HG03575 (cell line): ENCODE results near the gene RFX3.

Source experiments
- ATAC-seq: cut with Tn5 transposase; IDR thresholded peaks from one replicate; pipeline ENCODE4 v1.9.1; 2021; ENCODE audit not compliant: unreplicated experiment, insufficient number of reproducible peaks, low FRiP score; ENCODE audit errors: extremely low read depth

Gene RFX3

DNA sequence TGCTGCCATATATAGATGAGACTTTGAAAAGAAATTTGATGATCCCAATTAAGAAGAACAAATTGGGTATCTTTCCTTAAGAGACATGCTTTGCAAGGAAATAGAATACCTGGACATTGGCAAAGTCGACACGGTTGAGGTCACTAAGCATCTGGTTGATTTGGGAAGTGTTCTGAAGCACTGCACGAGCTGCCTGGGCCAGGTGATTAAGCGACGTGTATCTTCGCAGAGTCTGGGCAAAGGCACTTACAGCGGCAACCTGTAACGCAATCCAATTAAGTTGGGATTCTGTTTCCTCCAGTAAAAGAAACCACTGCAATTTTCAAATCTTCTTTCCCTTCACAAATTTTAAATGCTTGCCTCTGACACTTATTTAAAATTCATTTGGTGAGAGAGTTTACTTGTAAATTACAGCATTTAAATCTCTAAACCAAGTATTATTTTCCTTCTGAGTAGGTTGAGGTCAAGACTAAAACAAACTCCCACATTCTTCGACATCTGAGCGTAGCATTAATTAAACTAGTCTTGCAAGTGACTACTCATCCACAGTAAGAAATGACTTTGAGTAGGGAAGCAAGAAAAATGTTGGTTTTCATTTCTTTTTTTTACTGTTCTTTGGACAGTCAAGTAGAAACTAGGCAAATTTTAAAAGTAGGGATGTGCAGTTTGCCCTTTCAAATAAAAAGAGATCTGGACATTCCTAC lies 262.8 kb downstream of the RFX3 start:
- no peak for ATAC-seq

DNA sequence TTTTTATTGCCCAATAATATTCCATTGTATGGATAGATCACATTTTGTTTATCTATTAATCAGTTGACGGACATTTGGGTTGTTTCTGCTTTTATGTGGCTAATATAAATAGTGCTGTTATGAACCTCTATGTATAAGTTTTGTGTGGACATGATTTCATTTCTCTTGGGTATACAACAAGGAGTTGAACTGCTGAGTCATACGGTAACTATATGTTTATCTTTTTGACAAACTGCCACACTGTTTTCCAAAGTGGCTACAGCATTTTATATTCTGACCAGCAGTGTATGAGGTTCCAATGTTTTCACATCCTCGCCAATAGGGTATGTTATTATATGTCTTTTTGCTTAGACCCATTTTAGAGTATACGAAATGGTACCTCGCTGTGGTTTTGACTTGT lies 264.3 kb downstream of the RFX3 start:
- no peak for ATAC-seq

- ATAC-seq, result no peak
Measured at GRCh38 chr9:3256571-3257330, 269.1 kb downstream of the RFX3 start.

DNA sequence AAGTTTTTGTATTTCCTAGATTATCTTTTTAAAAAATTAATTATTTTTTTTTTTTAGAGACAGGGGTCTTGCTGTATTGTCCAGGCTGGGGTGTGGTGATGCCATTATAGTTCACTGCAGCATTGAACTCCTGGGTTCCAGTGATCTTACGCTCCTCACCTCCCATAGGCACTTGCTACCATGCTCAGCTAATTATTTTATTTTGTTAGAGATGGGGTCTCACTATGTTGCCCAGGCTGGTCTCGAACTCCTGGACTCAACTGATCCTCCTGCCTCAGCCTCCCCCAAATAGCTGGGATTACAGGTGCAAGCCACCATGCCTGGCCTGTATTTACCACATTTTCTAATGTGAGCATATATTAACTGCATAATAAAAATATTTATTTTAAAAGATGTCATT lies 274.5 kb downstream of the RFX3 start:
- no peak for ATAC-seq

- no peak for ATAC-seq
Measured at GRCh38 chr9:3250741-3251140, 275.1 kb downstream of the RFX3 start.

- no peak for ATAC-seq
Measured at GRCh38 chr9:3247211-3247610, 278.6 kb downstream of the RFX3 start.

DNA sequence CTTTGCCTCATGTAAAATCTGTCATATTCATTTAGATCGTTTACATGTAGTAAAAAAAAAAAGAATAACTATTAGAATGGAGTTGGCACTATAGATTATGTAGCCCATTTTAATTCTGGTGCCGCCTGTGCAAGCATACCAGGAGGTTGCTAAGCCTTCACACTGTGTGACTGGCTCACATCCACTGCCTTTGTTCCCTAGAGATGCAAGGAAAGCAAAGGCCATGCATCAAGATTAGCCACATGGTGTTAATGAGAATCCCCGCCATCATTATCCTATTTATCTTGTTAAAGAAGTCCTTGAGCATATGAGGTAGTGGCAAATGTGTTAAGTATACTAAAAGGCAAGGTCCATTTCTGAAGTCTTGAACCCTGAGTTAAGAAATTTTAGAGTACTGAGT lies 279.6 kb downstream of the RFX3 start:
- ATAC-seq, result no peak

DNA sequence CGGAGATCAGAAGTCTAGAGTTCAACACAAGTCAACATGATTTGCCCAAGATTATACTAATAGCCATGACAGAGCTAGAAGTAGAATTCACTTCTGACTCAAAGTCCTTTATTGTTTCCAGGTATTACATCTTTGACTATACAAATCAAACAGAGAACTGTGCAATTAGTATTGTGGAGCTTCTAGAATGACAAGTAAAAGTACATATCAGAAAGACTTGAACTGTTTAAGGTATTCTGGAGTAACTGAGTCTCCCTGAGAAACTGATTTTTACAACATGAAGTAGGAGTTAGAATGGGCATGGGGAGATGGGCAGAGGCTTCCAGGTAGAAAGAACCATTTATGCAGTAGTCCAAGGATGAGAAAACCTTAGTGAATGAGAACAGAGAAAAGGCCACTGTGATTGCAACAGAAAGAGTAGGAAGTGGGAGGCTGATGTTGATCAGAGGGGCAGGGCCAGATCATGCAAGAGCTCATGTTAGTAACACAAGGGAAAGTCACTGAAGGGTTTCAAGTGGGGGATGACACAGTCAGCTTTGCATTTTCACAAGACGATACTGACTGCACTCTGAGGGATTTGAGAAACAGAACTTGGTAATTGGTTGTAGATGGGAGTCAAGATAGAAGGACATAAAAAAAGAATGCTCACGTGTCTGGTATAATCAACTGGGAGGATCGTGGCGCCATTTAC lies 280.7 kb downstream of the RFX3 start:
- no peak for ATAC-seq

GRCh38 chr9:3243683-3244082 lies 282.1 kb downstream of the RFX3 start:
- no peak for ATAC-seq

GRCh38 chr9:3241290-3241689 lies 284.5 kb downstream of the RFX3 start:
- no peak for ATAC-seq

DNA sequence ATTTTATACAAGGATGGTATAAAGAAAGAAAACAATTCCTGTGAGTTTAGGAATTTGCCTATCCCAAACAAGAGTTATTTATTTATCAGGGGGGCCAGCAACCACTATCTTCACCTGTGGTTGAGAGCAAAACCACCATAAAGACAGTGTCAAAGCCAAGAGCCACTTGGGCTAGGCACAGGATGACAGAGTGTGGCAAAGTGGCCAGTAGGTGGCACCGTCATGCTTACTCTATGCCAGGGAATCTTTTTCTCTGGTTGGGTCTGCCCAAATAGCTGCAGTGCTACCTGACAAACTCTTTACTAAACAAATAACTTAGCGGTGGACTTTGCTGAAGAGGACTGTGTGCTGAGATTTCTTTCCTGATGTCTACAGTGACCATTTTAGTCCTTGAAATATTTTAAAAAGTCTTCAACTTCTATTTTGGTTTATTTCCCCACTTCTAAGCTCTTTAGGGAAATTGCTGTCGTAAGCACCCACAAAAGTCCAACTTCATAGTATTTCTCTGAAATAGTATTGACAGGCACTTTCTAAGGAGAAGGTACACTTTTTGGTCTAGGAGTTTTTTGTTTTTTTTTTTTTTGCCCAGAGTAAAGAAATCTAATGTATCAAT lies 285.0 kb downstream of the RFX3 start:
- peak; percentile 94 for ATAC-seq

DNA sequence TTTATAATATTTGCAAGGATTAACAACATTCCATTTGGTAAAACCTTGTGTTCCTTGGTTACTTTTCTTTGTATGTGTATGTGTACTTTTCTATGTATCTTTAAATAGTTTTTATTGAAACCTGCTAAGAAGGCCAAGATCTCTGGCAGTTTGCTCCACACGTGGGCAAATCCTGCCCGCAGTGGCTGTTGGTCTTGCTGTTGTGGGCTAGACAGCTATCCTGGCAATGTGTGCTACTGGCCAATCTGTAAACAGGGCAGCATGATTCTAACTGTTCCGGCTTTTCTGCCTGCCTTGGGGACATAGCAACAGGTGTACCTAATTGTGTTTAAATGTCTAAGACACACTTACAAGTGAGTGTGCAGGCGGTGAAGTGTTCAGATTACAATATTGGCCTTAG lies 286.6 kb downstream of the RFX3 start:
- ATAC-seq, result no peak

DNA sequence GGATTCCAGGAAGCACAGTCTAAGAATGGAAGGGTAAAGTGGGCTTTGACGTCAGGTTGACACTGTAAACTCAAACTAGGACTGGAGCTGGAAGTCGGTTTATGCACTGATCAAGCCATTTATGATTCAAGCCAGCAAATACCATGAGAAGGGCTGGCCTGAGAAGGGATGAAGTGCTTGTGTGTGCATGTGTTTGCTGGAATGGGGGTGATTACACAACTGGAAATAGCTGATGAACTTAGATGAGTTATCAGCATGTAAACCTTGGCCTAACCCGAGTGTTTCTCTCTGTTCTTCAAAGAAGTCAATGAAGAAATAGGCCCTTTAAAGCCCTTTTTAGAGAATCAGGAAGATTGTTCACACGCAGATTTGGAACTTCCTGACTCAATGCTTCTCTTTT lies 287.6 kb downstream of the RFX3 start:
- ATAC-seq, result no peak

GRCh38 chr9:3237121-3237520 lies 288.7 kb downstream of the RFX3 start:
- no peak for ATAC-seq

GRCh38 chr9:3235497-3235896 lies 290.3 kb downstream of the RFX3 start:
- ATAC-seq, result no peak

GRCh38 chr9:3224931-3225330 lies 300.9 kb downstream of the RFX3 start:
- no peak for ATAC-seq

DNA sequence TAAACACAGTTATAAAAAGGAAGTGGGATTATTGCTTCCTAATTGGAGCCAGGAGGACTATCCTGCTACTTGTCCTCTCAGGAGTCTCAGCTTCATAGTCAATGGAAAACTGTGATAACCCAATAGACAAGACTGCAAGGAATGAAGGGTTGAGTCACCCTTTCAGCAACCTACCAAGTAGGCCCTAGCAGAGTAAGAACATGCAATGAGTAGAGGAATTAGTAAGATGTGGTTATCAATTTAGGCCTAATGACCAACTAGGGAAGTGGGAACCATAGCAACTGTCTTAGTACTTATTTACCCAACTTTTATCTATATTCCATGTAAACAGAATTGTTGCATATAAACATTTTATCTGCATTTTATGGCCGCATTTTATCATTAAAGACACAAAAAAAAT lies 310.1 kb downstream of the RFX3 start:
- no peak for ATAC-seq

DNA sequence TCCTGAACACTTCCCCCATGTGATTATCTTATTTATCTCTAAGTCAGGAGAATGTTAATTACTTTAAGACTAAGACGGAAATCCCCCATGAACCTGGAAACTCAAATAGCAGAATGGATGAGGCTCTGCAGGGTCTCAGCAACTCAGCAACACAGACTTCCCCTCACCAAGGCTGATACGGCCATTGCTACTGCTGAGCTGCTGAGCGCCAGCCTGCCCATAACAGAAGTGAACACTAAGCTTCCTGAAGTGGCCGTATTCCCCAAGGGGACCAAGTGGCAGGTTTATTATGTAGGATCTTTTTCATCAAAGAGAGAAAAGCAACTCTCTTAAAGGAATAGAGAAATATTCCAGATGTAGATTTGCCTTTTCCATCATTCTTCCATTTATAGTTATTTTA lies 311.1 kb downstream of the RFX3 start:
- ATAC-seq, result no peak

DNA sequence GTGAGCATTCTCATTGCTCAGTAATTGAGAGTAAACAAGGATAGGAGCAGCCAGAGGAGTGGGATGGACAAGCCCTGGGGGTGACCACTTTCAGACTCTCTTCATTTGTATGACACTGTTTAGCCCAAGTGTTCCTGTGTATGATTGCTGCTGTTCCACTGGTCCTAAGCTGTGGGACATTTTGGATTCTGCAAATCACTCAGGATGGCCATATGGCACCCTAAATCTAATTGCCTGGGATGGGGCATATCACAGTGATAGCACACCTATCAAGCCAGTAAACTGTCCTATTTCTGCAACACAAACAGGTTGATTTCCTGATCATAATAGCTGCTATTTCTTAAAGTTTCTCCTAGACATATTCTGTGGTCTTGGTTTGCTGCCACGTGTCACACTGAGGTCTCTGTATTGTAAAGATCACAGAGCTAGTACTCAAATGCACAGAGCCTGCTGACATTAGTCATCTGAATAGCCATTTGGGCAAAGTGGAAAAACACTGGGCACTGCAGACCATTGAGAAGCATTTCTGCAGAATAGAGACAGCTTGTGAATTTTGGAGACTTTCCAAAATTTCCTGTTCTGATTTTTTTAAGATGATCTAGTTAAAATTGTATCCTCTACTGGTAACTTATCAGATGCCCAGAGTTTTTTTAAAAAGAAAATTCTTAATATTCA lies 320.2 kb downstream of the RFX3 start:
- no peak for ATAC-seq
